Uterus (tissue), 4 donors: ENCODE data around the gene FER. TPM values are rescaled to one million over a fixed set of nuclear protein-coding genes. Genes with fewer than 3 reads are reported as not detected.

Source experiments
- DNase-seq, 2 donors: peaks; one replicate each; pipeline ENCODE4 v3.0.0-alpha.2; 2019 to 2020
- H3K27ac ChIP-seq, 2 donors: fragments of 200-600 bp; sonication (generic); 1 replicate in 1 of 2; 2 replicates in 1 of 2; pipeline ENCODE4 v1.5.1; 2016 to 2018
- H3K27me3 ChIP-seq, 2 donors: fragments of 200-600 bp; sonication (generic); one replicate each; pipeline ENCODE4 v1.5.1; 2018 to 2019; ENCODE audit warnings: control low read depth in 1 of 2
- H3K36me3 ChIP-seq, 2 donors: fragments of 200-600 bp; sonication (generic); one replicate each; pipeline ENCODE4 v1.5.1; 2019; ENCODE audit warnings: control low read depth in 1 of 2
- H3K4me1 ChIP-seq, 2 donors: fragments of 200-600 bp; sonication (generic); one replicate each; pipeline ENCODE4 v1.5.1; 2018 to 2019; ENCODE audit warnings: control low read depth in 1 of 2
- H3K4me3 ChIP-seq, 2 donors: fragments of 200-600 bp; sonication (generic); 1 replicate in 1 of 2; 2 replicates in 1 of 2; pipeline ENCODE4 v1.5.1; 2018 to 2019; ENCODE audit warnings: mild to moderate bottlenecking in 1 of 2
- H3K9me3 ChIP-seq, 2 donors: fragments of 200-600 bp; sonication (generic); one replicate each; pipeline ENCODE4 v1.5.1; 2019; ENCODE audit warnings: control low read depth in 1 of 2
- CTCF ChIP-seq, 4 experiments: fragments of 200-600 bp in 2 of 4; fragments of 450-650 bp in 2 of 4; sonication (generic) in 2 of 4; IDR thresholded peaks; one replicate each; pipeline ENCODE4 v1.5.1; 2016 to 2019; ENCODE audit warnings: antibody characterized with exemption in 4 of 4, mild to moderate bottlenecking in 2 of 4, moderate library complexity in 1 of 4
- POLR2A ChIP-seq, 2 donors: fragments of 450-650 bp; IDR thresholded peaks; one replicate each; pipeline ENCODE4 v1.6.1; 2016; ENCODE audit warnings: antibody characterized with exemption in 2 of 2, mild to moderate bottlenecking in 1 of 2, moderate library complexity in 1 of 2
- intact Hi-C: fragments of 100-400 bp; cut with DNase I; formaldehyde crosslinking; loops from one replicate; pipeline ENCODE4 v1.15.1; 2023; ENCODE audit warnings: low total_unique reads
- total RNA-seq, 4 donors: library from RNA; depleted of rRNA in 3 of 4; stranded (reverse); fragments of >200 nt in 3 of 4; gene quantifications; one replicate each; pipeline versions ENCODE4 v1.1.0 to v1.2.4, GENCODE V29; 2014 to 2023
- donor health status: DM: yes; HTN: yes; CAD: no.

The FER gene
- total RNA-seq, 4 donors from 2014 or later = 16.9 to 60.1 (median 38.0) TPM

GRCh38 chr5:108743846-108744245, 3.9 kb upstream of the FER start:
- no peaks in the 10 kb centered on the region for H3K9me3 ChIP-seq
- no peak for DNase-seq
- intact Hi-C loops = no loop called here
- no peak overlapping the region for H3K4me3 ChIP-seq
- no peaks in the 10 kb centered on the region for H3K27me3 ChIP-seq
- no peak overlapping the region for H3K27ac ChIP-seq
- H3K4me1 ChIP-seq = no peaks in the 10 kb centered on the region
- TF ChIP-seq CTCF (IDR thresholded peaks at IDR 0.05) = no peak
- TF ChIP-seq POLR2A (IDR thresholded peaks at IDR 0.05) = no peak
- H3K36me3 ChIP-seq = no peaks in the 10 kb centered on the region

GRCh38 chr5:108747111-108747773, 455 bp upstream of the FER start:
- intact Hi-C loops = no loop called here
- no peak for TF ChIP-seq CTCF (IDR thresholded peaks at IDR 0.05)
- no peak for TF ChIP-seq POLR2A (IDR thresholded peaks at IDR 0.05)
- no peaks in the 10 kb centered on the region for H3K9me3 ChIP-seq
- no peak for DNase-seq
- H3K27me3 ChIP-seq = no peaks in the 10 kb centered on the region
- H3K36me3 ChIP-seq = no peaks in the 10 kb centered on the region
- H3K4me1 ChIP-seq = no peaks in the 10 kb centered on the region
- H3K27ac ChIP-seq = peak overlapping the region; percentile 96 to 98
- peak overlapping the region; percentile 69 to 92 for H3K4me3 ChIP-seq

- intact Hi-C loops = no loop called here
- Histone ChIP-seq H3K36me3 (no peaks in the 10 kb centered on the region), H3K27me3 (no peaks in the 10 kb centered on the region), H3K4me1 (peaks cover 0 to 5% of the 10 kb centered on the region in 2 donors), H3K4me3 (peak overlapping the region; percentile 69 to 92), H3K9me3 (no peaks in the 10 kb centered on the region), H3K27ac (peak overlapping the region; percentile 96 to 98)
- TF ChIP-seq POLR2A (IDR thresholded peaks at IDR 0.05) = peak; percentile 98 to 100
- peak in 3 of 4 experiments; percentile 10 to 34 (median 22) for TF ChIP-seq CTCF (IDR thresholded peaks at IDR 0.05)
- DNase-seq = peak; percentile 99
These were observed 867 bp downstream of the FER start for GRCh38 chr5:108748401-108749127.

- H3K4me3 ChIP-seq = peak overlapping the region; percentile 69 to 92
- H3K36me3 ChIP-seq = no peaks in the 10 kb centered on the region
- no peaks in the 10 kb centered on the region for H3K9me3 ChIP-seq
- TF ChIP-seq POLR2A (IDR thresholded peaks at IDR 0.05) (no peak), CTCF (IDR thresholded peaks at IDR 0.05) (no peak)
- peaks cover 0 to 6% of the 10 kb centered on the region in 2 donors for H3K4me1 ChIP-seq
- H3K27ac ChIP-seq = peak overlapping the region; percentile 89 to 98
- intact Hi-C loops = no loop called here
- no peaks in the 10 kb centered on the region for H3K27me3 ChIP-seq
- DNase-seq = peak in 1 of 2 donors; percentile 80
These were observed 1.6 kb downstream of the FER start for GRCh38 chr5:108749128-108749861.
